Measurements from ENCODE around the gene SNX22.

Gene SNX22

DNA sequence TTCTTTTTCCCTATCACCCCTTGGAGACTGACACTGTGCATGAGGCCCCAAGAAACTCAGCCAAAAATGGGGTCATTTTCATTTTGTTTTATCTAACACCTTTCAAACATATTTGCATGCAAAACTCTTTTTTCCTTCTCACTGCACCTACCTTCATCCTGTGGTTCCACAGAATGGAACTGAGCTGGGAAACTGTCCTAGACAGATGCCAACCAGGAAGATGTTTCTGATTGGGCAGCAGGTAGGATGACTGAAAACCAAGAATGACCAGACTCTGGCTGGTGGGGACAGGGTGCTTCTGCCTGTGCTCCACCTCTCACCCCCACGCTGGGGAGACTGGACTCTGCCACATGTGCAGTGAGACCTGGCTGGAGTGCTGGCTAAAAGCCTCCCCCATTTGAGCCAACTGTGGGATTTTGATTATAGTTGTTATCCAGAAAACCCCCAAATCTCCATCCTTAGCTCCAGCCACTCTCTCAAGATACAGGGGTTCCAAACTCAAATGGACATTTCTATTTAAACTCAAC lies 6.1 kb downstream of the SNX22 start:
- no peak for FAIRE-seq

DNA sequence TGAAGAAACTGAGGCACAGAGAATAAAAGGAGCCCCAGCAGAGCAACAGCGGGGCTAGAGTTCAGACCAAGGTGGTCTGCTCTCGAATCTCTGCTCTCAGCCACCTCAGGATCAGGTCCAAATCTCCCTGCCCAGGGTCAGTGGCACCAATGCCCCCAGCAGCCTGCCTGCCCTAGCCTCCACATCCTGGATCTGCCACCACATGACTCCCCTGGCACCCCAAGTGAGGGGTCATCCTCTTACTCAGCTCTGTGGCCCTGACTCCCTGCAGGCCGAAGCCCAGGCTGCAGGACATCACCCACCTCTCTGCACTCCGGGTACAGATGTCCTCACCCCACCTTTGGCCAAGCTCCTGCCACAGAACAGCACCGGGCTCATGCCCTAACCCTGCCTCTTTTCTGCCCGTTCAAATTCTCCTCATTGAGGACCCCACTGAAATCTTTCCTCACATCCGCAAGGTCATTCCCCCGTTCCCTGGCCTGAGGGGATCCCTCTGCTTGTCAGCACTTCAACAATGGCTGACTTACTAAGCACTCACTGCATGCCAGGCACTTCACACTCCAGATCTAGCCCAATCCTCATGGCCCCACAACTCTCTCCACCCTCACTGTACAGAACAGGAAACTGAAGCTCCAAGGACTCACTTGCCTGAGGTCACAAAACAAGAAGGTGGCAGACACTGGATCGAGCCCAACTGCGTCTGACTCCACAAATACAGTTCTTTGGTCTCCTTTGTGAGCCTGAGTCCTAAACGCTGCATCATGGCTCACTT lies 7.0 kb downstream of the SNX22 start:
- FAIRE-seq, result no peak

DNA sequence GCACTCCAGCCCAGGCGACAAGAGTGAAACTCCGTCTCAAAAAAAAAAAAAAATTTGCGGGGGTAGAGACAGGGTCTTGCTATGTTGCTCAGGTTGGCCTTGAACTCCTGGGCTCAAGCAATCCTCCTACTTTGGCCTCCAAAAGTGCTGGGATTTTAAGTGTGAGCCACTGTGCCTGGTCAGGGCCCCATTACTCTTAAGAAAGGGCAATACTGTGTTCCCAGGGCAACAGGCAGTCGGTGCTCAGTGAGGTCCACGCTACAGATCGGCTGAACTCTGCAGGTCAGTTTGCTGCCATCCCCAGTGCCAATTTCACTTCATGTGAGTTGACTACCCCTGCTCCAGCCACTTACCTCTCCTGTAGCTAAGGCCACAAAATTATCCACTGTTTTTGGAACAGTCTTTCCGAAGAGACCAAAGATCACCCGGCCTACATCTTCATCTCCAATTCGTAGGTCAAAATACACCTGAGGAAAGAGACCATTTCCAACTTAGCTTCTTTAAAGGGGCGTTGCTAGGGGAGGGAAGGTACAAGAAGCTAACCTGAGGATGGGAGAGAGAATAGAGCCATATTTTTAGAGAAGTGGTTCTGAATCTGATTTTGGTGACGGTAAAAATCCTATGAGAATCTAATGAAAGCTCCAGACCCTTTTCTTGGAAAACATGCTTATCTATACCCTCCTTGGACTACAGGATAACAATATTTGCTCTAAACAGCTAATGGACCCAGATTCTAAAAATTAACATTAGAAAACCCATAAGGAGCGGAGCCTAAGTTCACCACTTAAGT lies 10.4 kb downstream of the SNX22 start:
- FAIRE-seq, result no peak

DNA sequence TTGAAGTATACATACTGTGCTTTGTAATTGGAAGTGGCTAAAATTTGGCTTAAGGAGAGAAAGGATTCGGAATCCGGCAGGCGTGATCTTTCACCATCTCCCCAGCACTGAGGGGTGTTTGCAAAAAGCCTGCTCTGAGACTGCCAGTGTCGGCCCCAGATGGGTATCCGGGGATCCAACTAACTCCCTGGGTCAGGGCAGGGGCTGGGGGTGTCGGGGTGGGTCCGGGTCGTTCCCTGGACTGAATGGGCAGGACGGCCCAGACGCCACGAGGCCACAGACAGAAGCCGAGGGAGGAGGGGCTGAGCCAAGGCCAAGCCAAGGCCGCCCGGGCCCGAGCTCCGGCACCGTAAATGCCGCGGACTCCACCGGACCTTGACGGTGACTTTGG lies 10.9 kb downstream of the SNX22 start:
- no peak for FAIRE-seq

DNA sequence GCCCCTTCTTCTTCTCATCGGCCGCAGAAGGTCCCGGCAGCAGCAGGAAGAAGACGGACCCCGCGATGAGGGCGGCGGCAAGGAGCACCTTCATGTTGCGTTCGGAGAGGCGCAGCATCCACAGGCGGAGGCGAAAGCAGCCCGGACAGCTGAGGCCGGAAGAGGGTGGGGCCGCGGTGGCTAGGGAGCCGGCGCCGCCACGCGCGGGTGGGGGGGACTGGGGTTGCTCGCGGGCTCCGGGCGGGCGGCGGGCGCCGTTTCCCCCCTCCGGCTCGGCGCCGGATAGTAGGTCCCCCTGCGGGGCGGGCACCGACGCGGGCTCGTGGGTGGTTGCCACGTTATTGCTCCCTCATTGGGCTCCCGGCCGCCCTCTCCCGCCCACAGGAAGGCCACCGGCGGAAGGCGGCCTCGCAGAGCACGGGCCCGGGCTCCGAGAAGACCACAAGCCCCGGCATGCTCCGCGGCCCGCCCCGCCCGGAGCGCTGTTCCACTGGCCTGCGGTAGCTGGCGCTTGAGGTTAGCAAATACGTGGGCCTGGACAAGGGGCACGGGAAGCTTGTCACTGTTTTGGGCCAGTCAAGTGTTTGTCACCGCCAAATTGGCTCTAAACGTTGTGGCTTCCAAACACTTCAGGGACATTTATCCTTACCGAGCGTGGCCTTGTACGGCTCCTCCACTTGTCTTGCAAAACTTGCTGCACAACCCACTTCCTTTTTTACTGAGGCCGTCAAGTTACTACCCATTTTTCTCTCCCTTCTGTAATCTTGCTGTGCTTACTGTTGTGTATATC lies 11.5 kb downstream of the SNX22 start, which contains the start of gene PPIB:
Gene PPIB (minus strand): TSS at position 154 of the 790 bp plus-strand sequence. CDS start 36 bp downstream, at position 118.
- FAIRE-seq, result no peak

DNA sequence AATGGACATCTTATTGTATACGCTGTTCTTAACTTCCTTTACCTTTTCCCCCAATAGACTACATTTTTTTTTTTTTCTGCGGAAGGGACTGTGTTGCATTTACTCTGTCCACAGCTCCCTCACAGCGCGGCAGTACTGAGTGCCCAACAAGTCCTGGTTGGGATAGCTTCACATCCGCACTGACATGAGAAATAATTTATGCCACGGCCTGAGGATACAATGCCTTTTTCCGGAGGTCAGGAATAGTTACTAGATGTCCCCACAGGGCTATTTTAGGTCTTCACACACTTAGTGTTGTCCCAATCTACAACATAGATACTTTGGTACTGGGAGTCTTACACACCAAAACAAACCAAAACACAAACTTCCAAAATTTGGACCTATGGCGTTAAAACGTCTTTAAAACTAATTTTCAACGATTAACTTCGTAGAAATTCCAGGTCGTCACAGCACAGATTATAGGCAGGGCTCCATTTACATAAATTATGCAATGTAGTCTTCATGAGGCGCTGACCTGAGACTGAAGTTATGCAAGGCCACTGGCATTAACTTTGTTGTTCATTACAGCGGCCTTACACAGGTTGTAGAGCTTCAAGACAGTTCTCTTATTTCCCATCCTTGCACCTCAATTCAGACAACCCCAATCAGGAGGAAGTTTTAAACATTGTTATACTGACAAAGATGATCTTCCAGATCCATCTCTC lies 12.3 kb downstream of the SNX22 start:
- FAIRE-seq, result no peak

DNA sequence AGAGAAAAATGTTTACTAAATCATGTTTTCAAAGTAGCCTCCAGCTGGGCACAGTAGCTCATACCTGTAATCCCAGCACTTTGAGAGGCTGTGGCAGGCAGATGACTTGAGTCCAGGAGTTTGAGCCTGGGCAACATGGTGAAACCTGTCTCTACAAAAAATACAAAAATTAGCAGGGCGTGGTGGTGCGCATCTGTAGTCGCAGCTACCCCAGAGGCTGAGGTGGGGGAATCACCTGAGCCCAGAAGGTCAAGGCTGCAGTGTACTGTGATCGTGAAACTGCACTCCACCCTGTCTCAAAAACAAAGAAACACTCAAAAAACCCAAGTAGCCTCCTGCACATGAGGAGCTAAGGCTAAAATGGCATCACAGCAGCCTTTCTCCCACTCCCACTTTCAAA lies 12.9 kb downstream of the SNX22 start:
- FAIRE-seq, result no peak

DNA sequence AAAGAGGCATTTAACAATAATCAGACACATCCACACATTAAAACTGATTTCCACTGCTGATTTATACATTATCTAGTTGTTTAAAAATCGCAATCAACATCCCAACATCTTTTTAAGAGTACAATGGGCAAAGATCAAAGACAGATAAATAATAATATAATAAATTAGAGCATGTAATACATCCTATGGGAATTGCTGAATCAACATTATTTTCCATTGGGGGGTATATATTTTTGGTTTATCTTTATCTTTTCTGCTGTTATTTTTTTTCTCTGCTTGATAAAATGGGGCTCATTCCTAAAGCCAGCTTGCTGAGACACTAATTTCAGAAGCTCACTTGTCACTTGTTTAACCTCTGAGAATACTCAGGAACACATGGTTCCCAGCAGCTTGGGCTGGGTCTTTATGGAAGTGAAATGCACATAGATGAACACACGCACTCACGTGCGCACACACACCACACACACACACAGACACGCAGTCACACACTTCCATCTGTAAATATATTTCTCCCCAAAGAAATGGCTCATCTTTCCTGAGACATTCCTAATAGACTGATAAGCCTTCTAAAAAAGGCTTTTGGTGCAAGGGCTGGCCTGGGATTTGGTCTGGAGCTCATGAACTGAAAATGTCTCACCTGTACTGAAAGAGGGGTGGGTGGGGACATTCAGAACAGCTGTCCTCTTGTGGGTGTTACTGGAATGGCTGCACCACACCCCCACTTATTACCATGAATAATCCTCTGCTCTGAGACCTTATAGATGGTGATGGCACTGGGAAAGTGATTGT lies 14.8 kb downstream of the SNX22 start:
- FAIRE-seq, result no peak

DNA sequence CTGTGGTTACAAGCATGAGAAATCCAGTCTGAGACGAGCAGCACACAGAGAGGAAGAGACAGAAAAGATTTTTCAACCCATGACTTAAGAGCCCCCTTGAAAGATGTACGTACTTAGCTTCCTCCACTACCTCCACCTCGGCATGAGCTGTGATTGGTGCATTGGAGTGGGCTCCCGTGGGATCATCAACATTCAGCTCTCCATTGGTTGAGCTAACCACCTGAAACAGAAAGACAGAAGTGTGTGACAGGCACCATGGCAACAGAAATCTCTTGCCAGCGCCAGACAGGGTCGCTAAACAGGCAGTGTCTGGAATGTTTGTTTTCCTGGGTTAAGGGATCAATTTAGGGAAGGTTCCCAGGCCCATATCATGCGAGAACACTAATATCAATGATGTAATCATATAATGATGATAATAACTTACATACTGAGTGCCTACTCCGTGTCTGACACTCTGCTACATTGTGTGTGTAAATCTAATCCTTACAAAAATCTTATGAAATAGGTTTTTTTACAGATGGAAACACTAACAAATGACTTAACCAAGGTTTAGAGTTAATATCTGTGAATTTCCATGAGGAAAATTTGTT lies 28.8 kb downstream of the SNX22 start:
- no peak for FAIRE-seq

DNA sequence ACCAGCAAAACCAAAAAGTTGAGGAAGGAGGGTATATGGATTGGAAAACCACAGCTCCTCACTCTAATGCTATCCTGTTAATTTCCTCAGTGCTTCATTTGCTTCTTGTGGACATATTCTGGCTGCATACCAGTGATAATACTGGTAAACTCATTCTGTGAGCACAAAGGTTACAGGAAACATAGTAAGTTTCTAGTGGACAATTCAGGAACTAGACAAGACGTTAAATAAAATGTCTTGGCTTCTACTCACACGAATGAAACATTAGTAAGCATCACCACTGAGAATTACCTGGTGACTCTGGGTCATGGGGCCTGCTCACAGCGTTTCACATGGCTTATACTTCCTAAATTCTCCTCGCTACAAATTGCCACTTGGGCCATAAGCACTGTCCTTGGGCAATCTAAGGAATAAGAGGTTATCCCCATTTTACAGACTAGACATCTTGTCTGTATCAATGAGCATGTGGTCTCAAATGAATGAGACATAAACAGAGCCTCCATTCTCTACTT lies 31.4 kb downstream of the SNX22 start:
- FAIRE-seq, result no peak

DNA sequence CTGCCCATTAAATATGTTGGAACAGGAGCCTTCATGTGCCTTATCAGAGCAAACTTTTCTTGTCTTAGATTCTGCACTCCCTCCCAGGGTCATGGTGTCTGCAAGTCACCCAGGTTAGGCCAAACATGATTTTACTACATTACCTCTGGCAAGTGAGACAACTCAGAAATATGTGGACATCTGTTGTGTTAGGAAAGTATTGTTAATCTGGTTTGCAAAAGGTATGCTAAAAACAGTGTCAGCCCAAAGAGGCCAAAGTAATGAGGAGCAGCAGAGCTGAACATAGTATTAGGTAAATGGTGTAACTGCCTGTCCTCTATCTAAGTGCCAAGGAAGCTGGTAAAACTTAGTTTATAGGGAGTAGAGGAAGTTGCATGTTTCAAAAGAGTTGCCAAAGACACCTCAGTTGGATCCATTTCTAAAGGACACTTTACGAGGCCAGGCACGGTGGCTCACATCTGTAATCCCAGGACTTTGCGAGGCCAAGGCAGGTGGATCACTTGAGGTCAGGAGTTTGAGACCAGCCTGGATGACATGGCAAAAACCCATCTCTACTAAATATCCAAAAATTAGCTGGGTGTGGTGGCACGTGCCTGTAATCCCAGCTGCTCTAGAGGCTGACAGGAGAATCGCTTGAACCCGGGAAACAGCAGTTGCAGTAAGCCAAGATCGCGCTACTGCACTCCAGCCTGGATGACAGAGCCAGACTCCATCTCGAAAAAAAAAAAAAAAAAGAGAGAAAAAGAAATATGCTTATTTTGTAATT lies 33.8 kb downstream of the SNX22 start:
- FAIRE-seq, result no peak

DNA sequence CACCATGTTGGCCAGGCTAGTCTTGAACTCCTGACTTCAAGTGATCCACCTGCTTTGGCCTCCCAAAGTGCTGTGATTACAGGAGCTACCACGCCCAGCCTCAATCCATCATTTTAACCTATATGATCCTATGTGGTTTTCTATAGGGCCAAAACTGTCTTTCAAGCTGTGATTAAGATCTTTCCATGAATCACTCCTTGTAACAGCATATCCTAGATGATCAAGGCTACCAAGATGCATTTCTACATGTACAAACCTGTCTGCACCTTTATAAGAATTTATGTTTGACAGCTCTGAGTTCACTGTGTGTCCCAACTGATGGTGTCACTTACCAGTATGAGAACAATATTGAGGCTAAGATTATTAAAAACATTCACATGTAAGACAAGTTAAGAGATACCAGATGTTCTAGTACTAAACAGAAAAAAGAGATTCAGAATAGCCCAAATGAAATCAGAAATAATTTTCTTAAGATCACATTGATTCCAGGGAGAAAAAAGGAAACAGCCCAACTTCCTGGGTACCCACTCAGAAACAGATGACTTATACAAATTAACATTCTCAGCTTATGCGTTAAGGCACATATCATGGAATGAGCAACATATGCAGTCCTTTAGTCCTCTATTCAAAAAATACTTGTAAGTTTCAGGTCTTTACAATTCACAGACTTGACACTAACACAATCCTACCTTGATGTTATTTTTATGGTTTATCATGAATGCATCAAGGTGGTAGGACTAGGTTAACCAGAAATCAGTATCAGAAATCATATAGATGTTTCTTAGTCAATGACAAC lies 36.1 kb downstream of the SNX22 start:
- FAIRE-seq, result no peak

DNA sequence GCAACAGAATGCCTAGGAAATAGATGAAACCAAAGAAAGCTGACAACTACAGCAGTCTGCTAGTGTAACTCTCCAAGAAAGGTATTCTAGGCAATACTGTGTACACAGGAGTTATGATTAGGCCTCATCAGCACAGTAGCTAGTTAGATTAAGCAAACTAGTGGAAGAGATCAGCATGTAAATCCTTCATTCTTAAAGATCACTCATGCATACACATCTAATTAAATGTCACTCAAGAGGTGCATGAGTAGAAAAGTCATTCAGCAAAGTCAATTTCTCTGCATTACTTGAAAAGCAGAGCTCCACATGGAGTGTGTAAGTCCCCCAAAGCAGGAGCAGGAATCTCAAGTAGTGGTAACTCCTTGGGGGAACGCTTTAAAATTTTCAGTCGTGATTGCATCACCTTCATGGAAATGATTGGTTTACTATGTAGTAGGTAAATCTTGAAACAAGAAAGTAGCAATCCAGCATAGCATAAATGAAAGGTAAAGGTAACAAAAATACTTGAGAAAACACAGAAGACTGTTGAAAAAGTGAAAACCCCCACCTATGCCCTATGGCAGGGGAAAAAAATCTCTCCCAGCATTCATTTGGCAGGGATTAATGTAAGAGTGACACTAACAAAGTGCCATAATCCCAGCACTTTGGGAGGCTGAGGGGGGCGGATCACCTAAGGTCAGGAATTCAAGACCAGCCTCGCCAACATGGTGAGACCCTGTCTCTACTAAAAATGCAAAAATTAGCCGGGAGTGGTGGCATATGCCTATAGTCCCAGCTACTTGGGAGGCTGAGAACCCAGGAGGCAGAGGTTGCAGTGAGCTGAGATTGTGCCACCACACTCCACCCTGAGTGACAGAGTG lies 40.7 kb downstream of the SNX22 start:
- FAIRE-seq, result no peak

DNA sequence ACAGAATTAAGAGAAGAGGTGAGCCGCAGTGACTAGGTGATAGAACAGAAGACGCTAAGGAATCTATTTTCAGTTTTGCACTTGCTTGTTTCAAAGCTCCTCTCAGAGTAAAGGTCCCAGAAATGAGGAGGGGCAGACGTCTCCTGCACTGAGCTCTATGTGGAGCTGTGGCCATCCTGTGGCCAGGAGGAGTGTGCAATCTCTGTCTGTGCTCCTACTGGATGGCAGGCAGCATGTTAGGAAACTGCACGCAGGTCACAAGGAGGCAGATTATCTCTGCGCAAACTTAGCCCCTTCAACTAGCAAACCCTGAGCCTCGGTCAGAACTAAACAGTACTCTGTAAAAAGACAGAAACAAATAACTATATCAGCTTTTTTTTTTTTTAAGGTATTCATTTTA lies 42.4 kb downstream of the SNX22 start:
- FAIRE-seq, result no peak

DNA sequence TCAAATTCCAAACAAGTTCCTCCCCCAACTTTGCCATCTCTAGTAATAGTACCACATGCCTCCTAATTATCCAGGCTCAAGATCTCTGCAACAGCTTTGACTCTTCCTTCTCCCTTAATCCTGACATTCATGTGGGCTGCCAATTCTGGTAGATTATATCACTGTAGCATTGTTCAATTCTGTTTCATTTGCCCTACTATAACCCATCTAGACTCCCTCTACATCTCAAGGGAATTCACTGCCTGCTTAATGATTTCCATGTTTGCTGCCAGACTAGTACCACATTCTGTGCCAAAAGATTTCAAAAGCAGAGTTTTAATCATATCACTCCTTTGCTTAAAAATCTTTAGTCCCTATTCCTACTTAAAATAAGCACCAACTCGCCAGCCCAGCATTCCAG lies 45.9 kb downstream of the SNX22 start:
- FAIRE-seq, result no peak

DNA sequence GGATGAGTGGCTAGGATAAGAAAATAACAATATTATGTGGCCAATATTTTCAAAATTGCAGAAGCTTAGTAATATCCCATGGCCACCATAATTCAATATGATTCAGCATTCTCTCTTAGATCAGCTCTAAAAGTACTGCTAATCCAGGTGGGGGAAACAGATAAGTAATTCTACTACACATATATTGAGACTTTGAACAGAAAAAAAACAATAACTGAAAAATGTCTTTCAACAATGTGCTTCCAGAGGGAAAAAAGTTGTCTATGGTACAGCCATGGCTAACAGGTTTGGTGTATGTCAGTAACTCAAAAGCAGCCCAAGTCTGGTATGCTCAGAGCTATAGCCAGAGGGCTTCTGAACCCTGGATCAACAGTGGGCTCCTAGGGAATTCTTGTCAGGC lies 53.7 kb downstream of the SNX22 start:
- FAIRE-seq, result no peak

Data from endometrium (tissue), 2 donors.